HG02970 (cell line): Measurements from ENCODE around the gene NDST1.

Source experiments
- ATAC-seq: cut with Tn5 transposase; IDR thresholded peaks from one replicate; pipeline ENCODE4 v1.9.1; 2021; ENCODE audit warnings: mild to moderate bottlenecking, moderate library complexity, moderate number of reproducible peaks; ENCODE audit not compliant: unreplicated experiment, low FRiP score

NDST1 gene

GRCh38 chr5:150561571-150562275, 53.8 kb downstream of the NDST1 start:
- ATAC-seq = no peak

GRCh38 chr5:150562832-150563231, 54.9 kb downstream of the NDST1 start:
- ATAC-seq = no peak

GRCh38 chr5:150565868-150566267, 57.9 kb downstream of the NDST1 start:
- no peak for ATAC-seq

DNA sequence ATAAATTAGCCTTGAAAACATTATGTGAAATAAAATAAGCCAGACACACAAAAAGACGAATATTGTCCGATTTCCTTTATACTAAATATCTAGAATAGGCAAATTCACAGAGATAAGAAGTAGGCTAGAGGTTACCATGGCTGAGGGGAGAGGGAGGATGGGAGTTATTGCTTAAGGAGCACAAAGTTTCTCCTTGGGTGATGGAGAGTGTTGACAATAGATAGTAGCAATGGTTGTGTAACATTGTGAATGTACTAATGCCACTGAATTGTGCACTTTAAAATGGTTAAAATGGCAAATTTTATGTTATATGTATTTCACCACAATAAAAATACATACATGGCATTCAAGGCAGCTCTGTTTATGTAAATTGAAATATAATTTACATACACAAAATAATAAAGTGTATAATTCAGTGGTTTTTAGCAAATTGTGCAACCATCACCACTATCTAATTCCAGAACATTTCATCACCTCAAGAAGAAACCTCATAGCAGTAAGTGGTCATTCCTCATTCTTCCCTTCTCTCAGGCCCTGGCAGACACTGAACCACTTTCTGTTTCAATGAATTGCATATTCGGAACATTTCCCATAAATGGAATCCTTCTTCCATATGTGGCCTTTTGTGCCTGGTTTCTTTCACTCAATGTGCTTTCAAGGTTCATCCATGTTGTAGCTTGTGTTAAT, 59.2 kb downstream of the NDST1 start:
- ATAC-seq = no peak

GRCh38 chr5:150568663-150569062, 60.7 kb downstream of the NDST1 start:
- ATAC-seq = no peak

DNA sequence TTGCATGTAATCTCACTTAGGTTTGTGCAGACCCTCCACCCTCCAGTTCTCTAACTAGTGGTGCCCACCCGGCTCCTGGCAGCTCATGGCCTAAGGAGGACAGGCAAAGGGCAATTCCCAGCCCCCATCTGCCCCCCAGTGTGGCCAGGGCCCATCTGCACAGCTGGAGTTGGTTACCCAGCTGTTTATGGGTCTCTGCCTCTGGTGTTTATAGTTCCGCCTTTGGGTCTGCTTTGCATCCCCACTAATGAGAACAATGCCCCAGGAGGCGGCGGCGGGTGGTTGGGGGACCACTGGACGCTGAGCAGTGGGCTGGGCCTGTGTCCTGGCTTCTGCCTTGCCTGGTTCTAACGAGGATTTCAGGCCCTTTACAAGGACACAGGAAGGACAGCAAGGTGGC, 62.4 kb downstream of the NDST1 start:
- no peak for ATAC-seq

DNA sequence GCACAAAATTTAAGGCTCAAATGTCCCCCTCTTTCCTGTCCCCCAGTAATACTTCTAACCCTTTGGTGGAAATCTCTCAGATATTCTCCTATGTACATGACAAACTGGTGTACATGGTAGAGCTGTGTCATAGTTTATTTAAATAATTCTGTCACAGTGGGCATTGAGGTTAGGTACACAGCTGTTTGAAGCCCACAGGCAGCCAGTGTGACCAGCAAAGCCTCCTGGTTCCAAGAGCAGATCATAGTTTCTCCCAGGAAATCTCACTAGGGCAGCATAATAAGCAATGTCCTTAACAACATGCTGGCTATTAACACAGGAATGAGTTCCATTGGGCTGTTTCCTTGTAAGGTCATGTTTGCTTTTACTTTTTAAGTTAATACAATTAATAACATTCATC, 63.9 kb downstream of the NDST1 start:
- ATAC-seq = no peak

- no peak for ATAC-seq
Observed at GRCh38 chr5:150573216-150573615, 65.3 kb downstream of the NDST1 start.

DNA sequence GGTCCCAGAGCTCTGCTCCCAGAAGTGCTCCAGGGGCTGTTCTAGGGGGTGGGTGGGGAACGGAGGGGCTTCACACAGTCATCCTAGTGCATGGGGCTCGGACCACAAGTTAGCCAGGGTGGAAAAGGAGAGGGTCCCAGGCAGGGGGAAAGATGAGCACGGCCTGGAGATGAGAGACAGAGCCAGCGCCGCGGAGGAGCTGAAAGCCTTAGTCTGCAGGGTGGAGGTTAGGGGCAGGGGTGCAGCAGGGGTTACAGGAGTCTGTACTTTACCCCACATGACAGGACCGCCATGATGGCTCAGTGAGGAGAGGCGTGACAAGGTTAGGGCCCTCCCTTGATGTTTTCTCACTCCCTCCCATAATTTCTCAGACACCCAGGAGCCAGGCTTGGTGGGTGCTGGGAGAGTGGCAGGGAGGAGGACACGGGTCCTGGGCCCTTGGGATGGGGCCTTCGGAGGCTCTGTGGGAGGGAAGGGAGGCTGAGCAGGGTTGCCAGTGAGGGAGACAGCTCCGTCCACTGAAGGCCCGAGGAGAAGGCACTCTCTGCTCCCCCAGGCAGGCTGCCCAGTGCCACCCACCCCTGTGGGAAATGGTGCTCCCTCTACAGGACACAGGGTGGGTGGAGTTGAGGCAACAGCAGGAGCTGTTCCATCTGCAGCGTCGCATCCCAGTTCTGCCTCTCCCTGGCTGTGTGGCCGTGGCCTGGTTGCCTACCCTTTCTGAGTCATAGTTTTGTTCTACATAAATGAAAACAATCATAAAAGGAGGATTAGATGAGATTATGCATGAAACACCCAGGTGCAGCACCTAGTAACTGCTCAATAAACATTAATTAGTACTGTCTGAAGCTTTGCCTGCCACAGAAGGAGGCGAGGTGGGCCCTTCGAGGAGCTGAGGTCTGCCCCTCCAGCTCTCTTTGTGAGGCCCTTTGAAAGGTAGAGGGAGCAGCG, 66.2 kb downstream of the NDST1 start:
- ATAC-seq = no peak

DNA sequence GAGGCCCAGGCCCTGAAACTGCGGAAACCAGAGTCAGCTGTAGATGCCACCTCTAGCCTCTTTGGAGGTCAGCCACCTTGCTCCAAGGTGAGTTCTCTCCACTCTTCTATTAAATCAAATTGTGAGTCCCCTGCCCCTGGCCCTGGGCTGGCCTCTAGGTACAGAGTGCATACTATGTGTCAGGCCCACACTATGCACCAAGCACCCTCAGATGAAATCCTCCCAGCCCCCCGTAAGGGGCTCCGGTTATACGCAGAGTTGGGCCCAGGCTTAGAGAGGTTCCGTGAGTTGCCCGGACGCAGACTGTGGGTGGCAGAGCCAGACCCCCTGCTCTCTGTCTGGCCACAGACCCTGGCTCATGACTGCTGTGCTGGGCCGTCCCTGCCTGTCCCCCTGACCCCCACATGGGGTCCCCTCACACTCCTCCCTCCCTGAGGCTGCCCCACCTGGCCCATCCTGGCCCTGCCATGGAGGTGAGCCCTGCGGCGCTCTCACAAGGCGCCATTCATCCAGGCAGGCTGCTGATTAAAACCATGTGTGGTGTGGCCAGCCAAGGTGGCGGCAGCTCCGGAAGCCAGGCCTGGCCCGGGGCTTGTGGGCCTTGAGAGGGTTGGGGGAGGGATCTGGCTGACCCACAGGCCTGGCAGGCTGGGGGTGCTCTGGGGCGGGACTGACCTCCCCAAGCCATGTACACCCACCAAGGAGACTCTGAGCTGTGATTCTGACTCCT, 67.1 kb downstream of the NDST1 start:
- no peak for ATAC-seq

GRCh38 chr5:150575745-150576448, 68.0 kb downstream of the NDST1 start:
- ATAC-seq = no peak

DNA sequence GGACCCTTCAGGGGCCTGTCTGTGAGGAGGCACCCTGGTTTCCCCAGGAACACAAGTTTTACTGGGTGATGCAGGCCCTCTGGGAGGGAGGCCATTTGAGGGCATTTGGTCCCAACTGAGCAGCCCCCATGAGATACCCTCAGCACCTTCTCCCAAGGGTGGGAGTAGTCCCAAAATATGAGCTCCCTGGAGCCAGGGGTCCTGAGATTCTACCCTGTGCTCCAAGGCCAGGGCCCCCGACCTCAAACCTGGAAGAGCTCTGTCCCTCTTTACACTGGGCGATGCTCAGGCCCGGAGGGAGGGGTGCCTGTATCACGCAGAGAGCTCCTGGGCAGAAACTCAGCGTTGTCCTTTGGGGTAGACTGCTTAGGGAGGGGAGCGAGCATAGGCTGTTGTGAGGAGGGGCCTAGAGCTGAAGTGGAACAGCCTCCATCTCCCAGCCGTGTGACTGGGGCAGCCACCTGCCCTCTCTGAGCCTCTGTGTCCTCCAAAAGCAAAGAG, 68.6 kb downstream of the NDST1 start:
- ATAC-seq = no peak

GRCh38 chr5:150577378-150578139, 69.6 kb downstream of the NDST1 start:
- ATAC-seq = no peak

DNA sequence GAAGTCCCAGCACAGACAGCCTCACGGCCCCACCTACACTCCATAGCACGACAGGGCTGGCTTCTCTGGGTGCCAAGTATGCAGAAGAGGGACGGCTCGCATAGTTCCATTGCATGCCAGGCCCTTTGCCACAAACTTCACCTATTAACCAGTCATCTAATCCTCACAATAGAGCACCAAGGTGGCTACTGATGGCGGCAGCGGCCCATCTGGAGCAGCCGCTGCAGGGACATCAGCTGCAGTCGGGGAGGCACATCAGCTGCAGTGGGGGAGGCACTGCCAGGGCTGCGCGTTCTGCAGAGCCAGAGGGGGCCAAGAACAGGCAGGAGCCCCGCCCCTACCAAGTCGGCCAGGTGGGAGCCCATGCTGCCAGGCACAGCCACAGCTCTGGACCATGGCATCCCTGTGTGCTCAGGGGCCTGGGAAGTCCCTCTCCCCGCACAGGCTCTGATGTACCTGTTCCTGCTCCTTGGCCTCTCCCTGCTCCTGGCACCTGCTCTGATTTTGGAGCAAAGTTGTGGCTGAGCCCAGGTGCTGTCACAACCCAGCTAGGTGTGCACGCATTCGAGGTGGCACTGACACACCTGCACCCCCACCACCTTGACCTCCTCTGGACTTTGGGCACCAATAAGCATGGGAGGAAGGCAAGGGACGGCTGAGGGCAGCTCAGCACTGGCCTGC, 71.0 kb downstream of the NDST1 start:
- no peak for ATAC-seq

DNA sequence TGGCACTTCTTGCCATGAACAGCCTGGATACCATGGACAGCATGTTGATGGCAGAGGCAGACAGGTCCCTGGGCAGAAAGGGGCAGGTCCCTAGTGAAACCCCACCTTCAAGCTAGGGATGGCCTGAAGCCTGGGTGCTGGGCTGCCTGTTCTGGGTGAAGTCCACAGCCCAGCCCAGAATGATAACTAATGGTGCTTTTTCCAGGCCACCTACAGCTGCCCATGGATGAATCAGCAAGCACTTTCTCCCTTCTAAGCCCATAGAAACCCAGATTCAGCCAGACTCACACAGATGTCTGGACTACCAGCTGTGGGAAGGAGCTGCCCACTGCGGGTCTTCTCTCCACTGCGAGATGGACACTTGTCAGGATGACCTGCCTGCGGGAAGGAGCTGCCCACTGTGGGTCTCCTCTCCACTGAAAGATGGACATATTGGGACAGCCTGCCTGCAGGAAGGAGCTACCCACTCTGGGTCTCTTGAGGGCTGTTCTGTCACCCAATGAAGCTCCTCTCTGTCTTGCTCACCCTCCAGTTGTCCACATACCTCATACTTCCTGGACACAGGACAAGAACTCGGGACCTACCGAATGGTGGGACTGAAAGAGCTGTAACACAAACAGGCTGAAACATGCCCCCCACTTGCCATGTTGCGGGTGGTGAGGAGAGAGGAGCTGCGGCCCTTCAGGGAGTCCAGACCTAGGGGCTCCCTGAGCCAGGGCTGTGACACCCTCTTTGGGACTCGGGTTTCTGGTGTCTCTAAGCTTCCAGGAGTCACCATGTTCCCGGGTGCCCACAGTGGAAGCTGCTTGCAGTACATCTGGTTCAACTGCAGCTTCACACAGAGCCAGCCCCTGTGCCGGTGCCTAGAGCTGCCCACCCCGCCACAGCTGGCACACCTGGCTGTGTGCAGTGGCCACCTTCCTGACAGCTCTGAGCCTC, 71.8 kb downstream of the NDST1 start:
- ATAC-seq = no peak

DNA sequence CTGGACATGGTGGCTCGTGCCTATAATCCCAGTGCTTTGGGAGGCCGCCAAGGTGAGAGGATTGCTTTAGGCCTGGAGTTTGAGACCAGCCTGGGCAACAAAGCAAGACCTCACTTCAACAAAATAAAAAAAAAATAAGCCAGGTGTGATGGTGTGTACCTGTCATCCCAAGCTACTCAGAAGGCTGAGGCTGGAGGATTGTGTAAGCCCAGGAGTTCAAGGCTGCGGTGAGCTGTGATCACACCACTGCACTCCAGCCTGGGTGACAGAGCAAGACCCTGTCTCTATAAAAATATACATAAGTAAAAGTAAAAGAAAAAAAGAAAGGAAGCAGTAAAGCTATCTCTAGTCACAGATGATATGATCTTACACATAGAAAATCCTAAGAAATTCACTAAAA, 73.0 kb downstream of the NDST1 start:
- no peak for ATAC-seq
